Thymus (tissue), 11 donors: Measurements from ENCODE around the gene DEFB118. TPM values are rescaled to one million over a fixed set of nuclear protein-coding genes. Genes with fewer than 3 reads are reported as not detected.

Source experiments
- DNase-seq, 9 donors: peaks; one replicate each; pipeline ENCODE4 v3.0.0-alpha.2; 2013; ENCODE audit warnings: low spot score in 9 of 9, low read depth in 6 of 9, missing footprints in 1 of 9
- H3K27ac ChIP-seq, 2 donors: one replicate each; pipeline ENCODE4 v1.5.1; 2013; ENCODE audit warnings: control low read depth in 1 of 2, low read depth in 1 of 2, low read length in 1 of 2, mild to moderate bottlenecking in 1 of 2, moderate library complexity in 1 of 2
- H3K27me3 ChIP-seq, 2 donors: one replicate each; pipeline ENCODE4 v1.5.1; 2013; ENCODE audit warnings: low read length in 1 of 2; ENCODE audit not compliant: control insufficient read depth in 2 of 2, insufficient read depth in 1 of 2
- H3K36me3 ChIP-seq, 2 donors: one replicate each; pipeline ENCODE4 v1.5.1; 2013; ENCODE audit warnings: low read length in 1 of 2, mild to moderate bottlenecking in 1 of 2, moderate library complexity in 1 of 2; ENCODE audit not compliant: control insufficient read depth in 2 of 2, insufficient read depth in 2 of 2
- H3K4me1 ChIP-seq, 2 donors: one replicate each; pipeline ENCODE4 v1.5.1; 2013; ENCODE audit warnings: low read length in 2 of 2; ENCODE audit not compliant: control insufficient read depth in 2 of 2, insufficient read depth in 2 of 2
- H3K4me3 ChIP-seq, 2 donors: one replicate each; pipeline ENCODE4 v1.5.1; 2013; ENCODE audit warnings: low read length in 2 of 2, control low read depth in 1 of 2, mild to moderate bottlenecking in 1 of 2
- H3K9me3 ChIP-seq, 2 donors: one replicate each; pipeline ENCODE4 v1.5.1; 2013; ENCODE audit warnings: low read length in 1 of 2, mild to moderate bottlenecking in 1 of 2; ENCODE audit not compliant: control insufficient read depth in 2 of 2, insufficient read depth in 1 of 2
- WGBS: extraction: QIAGEN DNeasy Blood & Tissue Kit; methylation state at CpG from one replicate; pipeline ENCODE4 v1.1.7; 2013; 5-methylcytosine and 5-hydroxymethylcytosine counted together
- polyA plus RNA-seq: library from polyadenylated mRNA; stranded (reverse); fragments of 200-250 nt; gene quantifications from one replicate; pipeline ENCODE4 v1.2.3, GENCODE V29; 2013
- total RNA-seq: library from RNA; stranded (reverse); fragments of 120-200 nt; gene quantifications from one replicate; pipeline ENCODE4 v1.2.4, GENCODE V29; 2013
- donor health status: healthy.

DEFB118 gene
- total and polyA plus RNA-seq, 2 donors = 0.05 TPM; not detected in 1

- 83% methylated on average over 2 of the region's 2 CpGs for WGBS
- no peaks in the 10 kb centered on the region for H3K36me3 ChIP-seq
- H3K4me3 ChIP-seq = no peak overlapping the region
- no peak overlapping the region for H3K27ac ChIP-seq
- H3K4me1 ChIP-seq = no peaks in the 10 kb centered on the region
- no peaks in the 10 kb centered on the region for H3K9me3 ChIP-seq
- no peak for DNase-seq
- H3K27me3 ChIP-seq = no peaks in the 10 kb centered on the region
These were observed 24.4 kb downstream of the DEFB118 start for GRCh38 chr20:31392836-31393235.

GRCh38 chr20:31394900-31395299, 26.5 kb downstream of the DEFB118 start:
- Histone ChIP-seq H3K9me3 (no peaks in the 10 kb centered on the region), H3K36me3 (no peaks in the 10 kb centered on the region), H3K27ac (no peak overlapping the region), H3K4me3 (no peak overlapping the region), H3K4me1 (no peaks in the 10 kb centered on the region), H3K27me3 (no peaks in the 10 kb centered on the region)
- 52% methylated on average over 3 of the region's 3 CpGs for WGBS
- no peak for DNase-seq

GRCh38 chr20:31403886-31404285, 35.5 kb downstream of the DEFB118 start:
- no peaks in the 10 kb centered on the region for H3K4me1 ChIP-seq
- no peak overlapping the region for H3K4me3 ChIP-seq
- no peak overlapping the region for H3K27ac ChIP-seq
- no peaks in the 10 kb centered on the region for H3K36me3 ChIP-seq
- no peak for DNase-seq
- H3K9me3 ChIP-seq = no peaks in the 10 kb centered on the region
- H3K27me3 ChIP-seq = no peaks in the 10 kb centered on the region
- WGBS = 55% methylated on average over 1 of the region's 1 CpG

- Histone ChIP-seq H3K36me3 (no peaks in the 10 kb centered on the region), H3K27me3 (no peaks in the 10 kb centered on the region), H3K4me3 (no peak within 1 kb of the TSS), H3K4me1 (no peaks in the 10 kb centered on the region), H3K9me3 (no peaks in the 10 kb centered on the region), H3K27ac (no peak within 1 kb of the TSS)
- 65% methylated on average over 3 of the region's 3 CpGs for WGBS
- no peak for DNase-seq
These were observed 37.7 kb downstream of the DEFB118 start, which contains the start of gene DEFB121 for GRCh38 chr20:31406115-31406514. TSS of gene DEFB121 (minus strand) at chr20:31406215. CDS start at chr20:31406152, 63 bp downstream.

GRCh38 chr20:31410011-31410410, 41.6 kb downstream of the DEFB118 start:
- DNase-seq = no peak
- Histone ChIP-seq H3K27me3 (no peaks in the 10 kb centered on the region), H3K36me3 (no peaks in the 10 kb centered on the region), H3K4me1 (no peaks in the 10 kb centered on the region), H3K9me3 (no peaks in the 10 kb centered on the region), H3K27ac (no peak overlapping the region), H3K4me3 (no peak overlapping the region)
- 63% methylated on average over 1 of the region's 1 CpG for WGBS

- H3K9me3 ChIP-seq = no peaks in the 10 kb centered on the region
- no peaks in the 10 kb centered on the region for H3K36me3 ChIP-seq
- DNase-seq = no peak
- no peak overlapping the region for H3K4me3 ChIP-seq
- no peak overlapping the region for H3K27ac ChIP-seq
- WGBS = 82% methylated on average over 6 of the region's 6 CpGs
- no peaks in the 10 kb centered on the region for H3K27me3 ChIP-seq
- no peaks in the 10 kb centered on the region for H3K4me1 ChIP-seq
These were observed 46.0 kb downstream of the DEFB118 start for GRCh38 chr20:31414381-31414780.

- Histone ChIP-seq H3K36me3 (no peaks in the 10 kb centered on the region), H3K4me1 (no peaks in the 10 kb centered on the region), H3K4me3 (no peak overlapping the region), H3K9me3 (no peaks in the 10 kb centered on the region), H3K27me3 (no peaks in the 10 kb centered on the region), H3K27ac (no peak overlapping the region)
- 96% methylated on average over 2 of the region's 2 CpGs for WGBS
- no peak for DNase-seq
These were observed 47.3 kb downstream of the DEFB118 start for GRCh38 chr20:31415653-31416052.

- no peak overlapping the region for H3K27ac ChIP-seq
- no peaks in the 10 kb centered on the region for H3K36me3 ChIP-seq
- H3K4me3 ChIP-seq = no peak overlapping the region
- no peak for DNase-seq
- no peaks in the 10 kb centered on the region for H3K9me3 ChIP-seq
- 88% methylated on average over 7 of the region's 7 CpGs for WGBS
- H3K27me3 ChIP-seq = no peaks in the 10 kb centered on the region
- H3K4me1 ChIP-seq = no peaks in the 10 kb centered on the region
These were observed 49.9 kb downstream of the DEFB118 start for GRCh38 chr20:31418307-31418706.
